Measurements from ENCODE around the gene STXBP5. TPM values are rescaled to one million over a fixed set of nuclear protein-coding genes. Genes with fewer than 3 reads are reported as not detected.
"Not testable (repeated sequence)": the region's sequence is repeated elsewhere in the genome, so short reads cannot be mapped to it uniquely, and the experiment has no call there.

Gene STXBP5
- total and polyA plus RNA-seq, 8 donors = 11.1 to 27.7 (median 13.3) TPM

GRCh38 chr6:147378819-147379218, 174.6 kb downstream of the STXBP5 start:
- Histone ChIP-seq H3K36me3 (peaks cover 0 to 52% of the 10 kb centered on the region in 2 donors), H3K9me3 (no peaks in the 10 kb centered on the region), H3K4me1 (no peaks in the 10 kb centered on the region), H3K27ac (no peak overlapping the region), H3K27me3 (no peaks in the 10 kb centered on the region), H3K4me3 (no peak overlapping the region)
- DNase-seq = no peak
- intact Hi-C loops (cut with DNase I) = no loop called here
- TF ChIP-seq CTCF (IDR thresholded peaks at IDR 0.05) = no peak
- no peak for ATAC-seq

- intact Hi-C loops (cut with DNase I); H3K4me3 ChIP-seq; DNase-seq; H3K27ac ChIP-seq; ATAC-seq; H3K9me3 ChIP-seq; H3K27me3 ChIP-seq; H3K4me1 ChIP-seq: not testable (repeated sequence)
- peaks cover 0 to 66% of the 10 kb centered on the region in 2 donors for H3K36me3 ChIP-seq
These were observed 176.6 kb downstream of the STXBP5 start for GRCh38 chr6:147380841-147381240.

GRCh38 chr6:147381712-147382111, 177.5 kb downstream of the STXBP5 start:
- Histone ChIP-seq H3K27me3 (no peaks in the 10 kb centered on the region), H3K36me3 (peaks cover 0 to 66% of the 10 kb centered on the region in 2 donors), H3K27ac (no peak overlapping the region), H3K9me3 (no peaks in the 10 kb centered on the region), H3K4me3 (no peak overlapping the region), H3K4me1 (no peaks in the 10 kb centered on the region)
- no peak for TF ChIP-seq CTCF (IDR thresholded peaks at IDR 0.05)
- ATAC-seq (no peak), DNase-seq (no peak)
- intact Hi-C loops (cut with DNase I) = no loop called here

GRCh38 chr6:147382945-147383554, 178.8 kb downstream of the STXBP5 start:
- peak in 1 of 4 donors; percentile 15 for DNase-seq
- Histone ChIP-seq H3K27me3 (no peaks in the 10 kb centered on the region), H3K36me3 (peaks cover 0 to 64% of the 10 kb centered on the region in 2 donors), H3K4me3 (no peak overlapping the region), H3K9me3 (no peaks in the 10 kb centered on the region), H3K4me1 (no peaks in the 10 kb centered on the region), H3K27ac (no peak overlapping the region)
- TF ChIP-seq CTCF (IDR thresholded peaks at IDR 0.05) = peak; percentile 36 to 46
- intact Hi-C loops (cut with DNase I) = no loop called here
- ATAC-seq = peak; percentile 31

- Histone ChIP-seq H3K36me3 (peaks cover 0 to 54% of the 10 kb centered on the region in 2 donors), H3K27me3 (no peaks in the 10 kb centered on the region), H3K4me3 (no peak overlapping the region), H3K9me3 (no peaks in the 10 kb centered on the region), H3K27ac (no peak overlapping the region), H3K4me1 (no peaks in the 10 kb centered on the region)
- intact Hi-C loops (cut with DNase I) = no loop called here
- ATAC-seq = no peak
- DNase-seq = no peak
- no peak for TF ChIP-seq CTCF (IDR thresholded peaks at IDR 0.05)
These were observed 179.8 kb downstream of the STXBP5 start for GRCh38 chr6:147384029-147384428.
